Transverse colon (tissue), 4 donors: ENCODE measurements around the gene OBSCN.

ENCODE experiments used
- EP300 ChIP-seq: sonication (generic); formaldehyde crosslinking; IDR thresholded peaks from one replicate; pipeline ENCODE4 v1.6.1; 2017; ENCODE audit warnings: antibody characterized with exemption, low read depth
- POLR2A ChIP-seq: fragments of 450-650 bp; IDR thresholded peaks from one replicate; pipeline ENCODE4 v1.6.1; 2016; ENCODE audit warnings: antibody characterized with exemption, mild to moderate bottlenecking, moderate library complexity
- POLR2AphosphoS5 ChIP-seq, 3 donors: sonication (generic); formaldehyde crosslinking; IDR thresholded peaks; one replicate each; pipeline ENCODE4 v1.6.1; 2016; ENCODE audit warnings: antibody characterized with exemption in 3 of 3
- TF ChIP-seq, protein P1 (sequence below), 5 experiments: fragments of 200-600 bp in 3 of 5; fragments of 450-650 bp in 2 of 5; sonication (generic) in 3 of 5; IDR thresholded peaks; 1 replicate in 2 of 5; 2 replicates in 3 of 5; pipeline ENCODE4 v1.5.1; 2016 to 2017; ENCODE audit warnings: antibody characterized with exemption in 5 of 5, inconsistent platforms in 3 of 5, mild to moderate bottlenecking in 2 of 5, moderate library complexity in 1 of 5

DNA sequence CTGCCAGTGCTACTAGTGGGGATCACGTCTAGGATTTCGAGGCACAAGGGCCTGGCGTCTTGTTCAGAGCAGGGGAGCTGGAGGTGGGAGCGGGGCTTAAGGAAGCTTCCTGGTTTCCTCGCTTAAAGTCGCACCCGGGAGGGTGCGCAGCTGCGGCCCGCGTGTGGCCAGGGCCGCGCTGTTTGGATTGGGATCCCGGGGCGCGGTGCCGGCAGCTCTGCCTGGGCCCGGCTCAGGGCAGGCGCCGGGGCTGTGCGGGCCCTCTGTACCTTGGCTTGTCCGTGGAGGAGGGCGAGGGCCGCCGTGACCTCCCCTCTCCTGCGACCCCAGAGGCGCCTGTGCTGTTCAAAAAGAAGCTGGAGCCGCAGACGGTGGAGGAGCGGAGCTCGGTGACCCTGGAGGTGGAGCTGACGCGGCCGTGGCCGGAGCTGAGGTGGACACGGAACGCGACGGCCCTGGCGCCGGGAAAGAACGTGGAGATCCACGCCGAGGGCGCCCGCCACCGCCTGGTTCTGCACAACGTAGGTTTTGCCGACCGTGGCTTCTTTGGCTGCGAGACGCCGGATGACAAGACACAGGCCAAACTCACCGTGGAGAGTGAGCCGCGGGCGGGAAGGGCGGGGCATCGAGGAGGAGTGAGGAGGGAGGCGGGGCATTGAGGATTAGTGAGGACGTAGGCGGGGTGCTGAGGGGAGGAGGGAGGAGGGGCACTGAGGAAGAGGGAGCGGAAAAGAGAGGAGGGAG lies 67.8 kb downstream of the OBSCN start:
- TF ChIP-seq, protein P1, sequence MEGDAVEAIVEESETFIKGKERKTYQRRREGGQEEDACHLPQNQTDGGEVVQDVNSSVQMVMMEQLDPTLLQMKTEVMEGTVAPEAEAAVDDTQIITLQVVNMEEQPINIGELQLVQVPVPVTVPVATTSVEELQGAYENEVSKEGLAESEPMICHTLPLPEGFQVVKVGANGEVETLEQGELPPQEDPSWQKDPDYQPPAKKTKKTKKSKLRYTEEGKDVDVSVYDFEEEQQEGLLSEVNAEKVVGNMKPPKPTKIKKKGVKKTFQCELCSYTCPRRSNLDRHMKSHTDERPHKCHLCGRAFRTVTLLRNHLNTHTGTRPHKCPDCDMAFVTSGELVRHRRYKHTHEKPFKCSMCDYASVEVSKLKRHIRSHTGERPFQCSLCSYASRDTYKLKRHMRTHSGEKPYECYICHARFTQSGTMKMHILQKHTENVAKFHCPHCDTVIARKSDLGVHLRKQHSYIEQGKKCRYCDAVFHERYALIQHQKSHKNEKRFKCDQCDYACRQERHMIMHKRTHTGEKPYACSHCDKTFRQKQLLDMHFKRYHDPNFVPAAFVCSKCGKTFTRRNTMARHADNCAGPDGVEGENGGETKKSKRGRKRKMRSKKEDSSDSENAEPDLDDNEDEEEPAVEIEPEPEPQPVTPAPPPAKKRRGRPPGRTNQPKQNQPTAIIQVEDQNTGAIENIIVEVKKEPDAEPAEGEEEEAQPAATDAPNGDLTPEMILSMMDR (IDR thresholded peaks at IDR 0.05): no peak
- TF ChIP-seq POLR2A (no peak), EP300 (no peak), POLR2AphosphoS5 (IDR thresholded peaks at IDR 0.05) (peak in 1 of 3 donors; percentile 33)
